Bronchial epithelial cell (primary cell): ENCODE measurements around the gene ANXA5. TPM values are rescaled to one million over a fixed set of nuclear protein-coding genes. Genes with fewer than 3 reads are reported as not detected.

Source experiments
- DNase-seq: peaks from one replicate; pipeline ENCODE4 v3.0.0-alpha.2; 2010; ENCODE audit warnings: low read depth
- FAIRE-seq: peaks from 2 replicates; lab custom pipeline; 2011; peaks lifted over from hg19 to GRCh38; lab: Jason Lieb, UNC
- H3K27me3 ChIP-seq: 2 replicates; pipeline ENCODE4 v1.5.1; 2011; ENCODE audit warnings: low read length; ENCODE audit not compliant: control insufficient read depth, insufficient read depth
- H3K36me3 ChIP-seq: 2 replicates; pipeline ENCODE4 v1.5.1; 2011; ENCODE audit warnings: low read length; ENCODE audit not compliant: control insufficient read depth, insufficient read depth
- H3K4me3 ChIP-seq: 2 replicates; pipeline ENCODE4 v1.5.1; 2011; ENCODE audit warnings: mild to moderate bottlenecking, low read depth, low read length, control low read depth
- CTCF ChIP-seq: IDR thresholded peaks from 2 replicates; pipeline ENCODE4 v1.5.1; 2011; ENCODE audit warnings: mild to moderate bottlenecking, moderate library complexity, low read length, control low read depth, inconsistent platforms; ENCODE audit not compliant: insufficient read depth, severe bottlenecking
- total RNA-seq: library from RNA; depleted of rRNA; stranded (reverse); fragments of >200 nt; gene quantifications from 2 replicates; pipeline ENCODE4 v1.2.1, GENCODE V29; 2014

ANXA5 gene
- total RNA-seq, 1 donor from 2014 or later, result 251 TPM

GRCh38 chr4:121690001-121690400, 6.8 kb downstream of the ANXA5 start:
- peaks cover 4% of the 10 kb centered on the region for H3K36me3 ChIP-seq
- DNase-seq (peak; percentile 62), FAIRE-seq (no peak)
- no peak overlapping the region for H3K4me3 ChIP-seq
- no peak for TF ChIP-seq CTCF
- H3K27me3 ChIP-seq, result no peaks in the 10 kb centered on the region

DNA sequence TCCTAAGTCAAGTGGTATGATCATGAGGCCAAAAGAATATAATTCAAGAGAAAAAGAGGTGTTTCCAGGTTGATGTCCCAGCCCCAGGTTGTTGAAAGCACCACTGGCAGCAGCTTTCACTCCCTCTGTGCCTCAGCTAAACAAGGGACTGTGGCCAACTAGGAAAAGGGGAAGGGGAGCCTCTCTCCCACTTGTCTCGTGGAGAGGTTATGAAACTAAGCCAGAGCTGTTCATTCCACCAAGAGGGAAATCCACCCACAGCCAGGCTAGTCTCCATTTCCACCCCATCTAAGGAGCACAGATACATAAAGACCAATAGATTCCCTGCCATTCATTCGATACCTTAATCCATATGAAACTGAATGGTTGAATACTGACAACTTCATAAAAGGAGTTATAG, 8.1 kb downstream of the ANXA5 start:
- H3K36me3 ChIP-seq, result peaks cover 9% of the 10 kb centered on the region
- DNase-seq (no peak), FAIRE-seq (no peak)
- H3K27me3 ChIP-seq, result no peaks in the 10 kb centered on the region
- no peak overlapping the region for H3K4me3 ChIP-seq
- TF ChIP-seq CTCF, result no peak

DNA sequence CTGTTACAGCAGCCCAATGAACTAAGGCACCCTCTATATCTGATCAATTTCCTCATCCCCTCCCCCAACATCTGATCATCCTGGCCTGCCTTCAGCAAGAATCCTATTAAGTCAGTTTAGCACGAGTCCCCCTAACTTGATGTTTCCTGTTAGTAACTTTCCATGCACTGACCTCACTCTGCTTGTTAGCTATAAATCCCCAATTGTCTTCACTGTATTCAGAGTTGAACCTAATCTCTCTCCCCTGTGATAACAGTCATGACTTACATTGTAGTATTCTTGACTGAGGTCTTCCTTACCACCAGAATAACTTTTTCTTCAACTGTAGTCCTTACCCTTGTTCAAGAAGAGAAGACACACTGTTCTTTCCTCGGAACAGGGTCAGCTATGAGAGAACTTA, 8.5 kb downstream of the ANXA5 start:
- DNase-seq, result no peak
- no peak for FAIRE-seq
- Histone ChIP-seq H3K36me3 (peaks cover 9% of the 10 kb centered on the region), H3K4me3 (no peak overlapping the region), H3K27me3 (no peaks in the 10 kb centered on the region)
- no peak for TF ChIP-seq CTCF

DNA sequence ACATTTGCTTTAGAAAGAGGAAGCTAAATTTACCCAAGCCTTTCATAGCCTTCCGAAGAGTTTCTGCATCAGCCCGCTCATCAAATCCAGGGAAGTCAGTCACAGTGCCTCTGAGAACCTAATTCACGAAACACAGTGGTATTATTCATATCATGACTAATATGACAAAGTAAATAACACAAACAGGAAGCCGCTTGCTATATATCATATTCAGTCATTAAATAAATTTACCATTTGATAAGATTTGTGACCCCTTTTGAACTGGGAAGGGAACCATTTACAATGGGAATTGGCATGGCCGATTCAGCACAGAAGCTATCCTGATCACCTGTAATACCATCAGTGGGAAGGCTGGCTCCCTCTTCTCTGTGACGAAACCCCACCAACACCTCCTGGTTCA, 10.5 kb downstream of the ANXA5 start:
- DNase-seq (peak; percentile 89), FAIRE-seq (no peak)
- no peak overlapping the region for H3K4me3 ChIP-seq
- no peak for TF ChIP-seq CTCF
- peaks cover 10% of the 10 kb centered on the region for H3K36me3 ChIP-seq
- no peaks in the 10 kb centered on the region for H3K27me3 ChIP-seq

DNA sequence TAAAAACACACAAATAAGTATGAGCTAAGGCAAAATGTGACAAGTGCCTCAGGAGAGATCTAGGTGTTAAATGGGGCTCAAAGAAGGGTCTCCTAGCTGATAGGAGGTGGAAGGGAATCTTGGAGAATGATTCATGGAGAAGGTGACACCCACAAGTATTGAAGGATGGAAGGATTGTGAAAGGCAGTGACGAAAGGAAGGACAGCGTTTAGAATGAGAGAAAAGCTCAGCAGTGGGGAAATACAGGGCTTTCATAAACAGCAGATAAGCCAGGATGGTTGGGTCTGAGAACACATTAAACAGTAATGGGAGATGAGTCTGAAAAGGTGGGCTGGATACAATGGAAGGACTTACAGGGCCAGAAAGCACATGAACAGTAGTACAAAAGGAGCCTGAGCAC, 11.5 kb downstream of the ANXA5 start:
- no peaks in the 10 kb centered on the region for H3K27me3 ChIP-seq
- FAIRE-seq, result no peak
- no peak for DNase-seq
- TF ChIP-seq CTCF, result no peak
- no peak overlapping the region for H3K4me3 ChIP-seq
- peaks cover 13% of the 10 kb centered on the region for H3K36me3 ChIP-seq

- no peak for TF ChIP-seq CTCF
- H3K36me3 ChIP-seq, result peaks cover 12% of the 10 kb centered on the region
- DNase-seq (no peak), FAIRE-seq (no peak)
- no peaks in the 10 kb centered on the region for H3K27me3 ChIP-seq
- no peak overlapping the region for H3K4me3 ChIP-seq
Observed at GRCh38 chr4:121684561-121684960, 12.2 kb downstream of the ANXA5 start.
